Dedifferentiated amniotic fluid mesenchymal stem cell (primary cell): Measurements from ENCODE around the gene MAGI2.

Experiments
- DNase-seq: peaks from one replicate; pipeline ENCODE4 v3.0.0-alpha.2; 2016; ENCODE audit errors: extremely low spot score

Gene MAGI2

GRCh38 chr7:79258826-79259225, 194.6 kb downstream of the MAGI2 start:
- DNase-seq: no peak

DNA sequence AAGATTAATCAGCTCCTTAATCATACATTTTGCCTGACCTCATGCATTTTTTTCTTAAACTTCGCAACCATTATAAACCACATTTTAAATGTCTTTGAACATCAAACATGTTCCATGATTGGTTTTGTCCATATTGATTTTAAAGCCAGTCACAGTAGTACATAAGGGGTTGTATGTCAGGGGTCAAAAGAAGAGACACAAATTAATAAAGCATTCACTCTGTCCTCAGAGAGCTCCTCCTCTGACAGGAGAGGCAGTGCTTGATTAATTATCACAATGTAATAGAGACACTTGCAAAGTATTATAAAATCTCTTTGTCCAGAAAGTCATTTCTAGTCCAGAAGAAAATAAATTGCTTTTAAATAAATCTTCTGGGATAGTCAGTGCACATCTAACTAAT, 195.5 kb downstream of the MAGI2 start:
- no peak for DNase-seq

DNA sequence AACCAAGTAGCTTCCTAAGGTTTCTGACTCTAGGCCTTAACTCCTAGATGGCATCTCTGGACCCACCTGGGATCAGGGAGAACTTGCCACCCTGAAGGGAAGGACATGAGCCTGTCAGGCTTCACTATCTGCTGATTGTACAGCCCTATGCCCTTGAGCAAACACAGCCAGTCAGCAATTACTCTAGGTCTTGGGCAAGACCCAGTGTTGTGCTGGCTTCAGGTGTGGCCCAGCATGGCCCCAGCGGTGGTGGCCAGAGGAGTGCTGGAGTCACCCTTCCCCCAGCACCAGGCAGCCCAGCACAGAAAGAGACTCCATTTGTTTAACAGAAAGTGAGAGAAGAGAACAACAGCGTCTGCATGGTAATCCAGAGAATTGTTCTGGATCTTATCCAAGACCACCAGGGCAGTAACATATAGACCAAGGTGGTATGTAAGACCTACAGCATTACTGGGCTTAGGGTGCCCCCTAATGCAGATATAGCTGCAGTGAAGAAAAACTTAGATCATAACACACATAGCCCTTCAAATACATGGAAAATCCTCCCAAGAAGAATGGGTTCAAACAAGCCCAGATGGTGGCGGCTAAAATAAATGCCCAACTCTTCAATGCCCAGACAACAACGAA, 207.7 kb downstream of the MAGI2 start:
- no peak for DNase-seq

DNA sequence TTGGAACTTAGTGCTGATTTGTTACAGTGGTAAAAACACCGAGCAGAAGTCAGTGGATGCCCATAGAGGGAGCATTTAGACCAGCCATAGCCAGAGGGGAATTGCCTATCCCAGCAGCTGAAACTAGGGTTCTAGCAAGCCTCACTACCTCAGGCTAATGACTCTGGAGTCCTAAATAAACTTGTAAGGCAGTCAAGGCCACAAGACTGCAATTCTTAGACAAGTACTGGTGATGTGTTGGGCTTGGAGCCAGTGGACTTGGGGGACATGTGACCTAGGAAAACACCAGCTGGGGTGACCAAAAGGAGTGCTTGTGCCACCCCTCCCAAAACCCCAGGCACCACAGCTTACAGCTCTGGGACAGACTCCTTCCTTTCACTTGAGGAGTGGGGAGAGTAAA, 209.0 kb downstream of the MAGI2 start:
- DNase-seq: no peak

GRCh38 chr7:79241288-79242060, 212.0 kb downstream of the MAGI2 start:
- peak; percentile 40 for DNase-seq

GRCh38 chr7:79240413-79240812, 213.1 kb downstream of the MAGI2 start:
- DNase-seq: no peak

DNA sequence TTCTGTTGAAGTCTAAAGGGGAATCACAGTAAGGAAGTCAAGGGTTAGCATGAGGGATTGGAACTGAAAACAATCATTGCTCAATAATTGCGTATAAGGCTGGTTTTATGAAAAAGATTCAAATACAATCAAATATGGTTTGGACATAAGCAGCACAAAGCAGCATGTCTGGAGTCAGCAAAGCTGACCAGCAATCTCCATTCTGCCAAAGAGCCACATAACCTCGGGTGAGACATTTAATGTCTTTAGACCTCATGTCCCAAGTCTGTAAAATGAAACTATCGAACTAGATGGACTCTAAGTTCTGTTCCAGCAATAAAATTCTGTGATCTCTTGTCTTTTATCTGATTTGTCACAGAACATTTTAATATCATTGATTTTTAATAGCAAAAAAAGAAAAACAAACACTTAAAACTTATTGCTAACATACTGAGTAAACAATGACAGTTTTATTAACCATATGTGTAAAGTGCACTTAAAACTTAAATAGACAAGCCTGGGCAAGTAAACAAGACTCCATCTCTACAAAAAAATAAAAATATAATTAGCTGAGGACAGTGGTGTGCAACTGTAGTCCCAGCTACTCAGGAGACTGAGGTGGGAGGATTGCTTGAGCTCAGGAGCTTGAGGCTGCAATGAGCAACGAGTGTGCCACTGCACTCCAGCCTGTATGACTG, 217.0 kb downstream of the MAGI2 start:
- DNase-seq: no peak

GRCh38 chr7:79227044-79227443, 226.4 kb downstream of the MAGI2 start:
- DNase-seq: no peak

- no peak for DNase-seq
Measured at GRCh38 chr7:79221211-79221610, 232.3 kb downstream of the MAGI2 start.

- DNase-seq: no peak
Measured at GRCh38 chr7:79217976-79218626, 235.4 kb downstream of the MAGI2 start.

- no peak for DNase-seq
Measured at GRCh38 chr7:79217468-79217867, 236.0 kb downstream of the MAGI2 start.

DNA sequence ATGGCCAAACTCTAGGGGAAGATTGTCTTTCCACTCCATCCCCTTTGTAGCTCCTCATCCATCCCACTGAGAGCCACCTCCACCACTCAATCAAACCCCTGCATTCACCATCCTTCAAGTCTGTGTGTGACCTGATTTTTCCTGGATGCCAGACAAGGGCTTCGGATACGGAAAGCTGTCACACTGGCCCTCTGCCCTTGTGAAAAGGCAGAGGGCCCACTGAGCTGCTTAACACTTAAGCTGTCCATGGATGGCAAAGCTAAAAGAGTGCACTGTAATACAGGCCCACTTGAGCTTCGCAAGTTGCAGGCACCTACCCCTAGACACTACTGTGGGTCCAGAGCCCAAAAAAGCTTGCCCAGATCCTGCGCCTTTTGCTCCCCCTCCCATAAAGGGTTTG, 237.2 kb downstream of the MAGI2 start:
- no peak for DNase-seq

DNA sequence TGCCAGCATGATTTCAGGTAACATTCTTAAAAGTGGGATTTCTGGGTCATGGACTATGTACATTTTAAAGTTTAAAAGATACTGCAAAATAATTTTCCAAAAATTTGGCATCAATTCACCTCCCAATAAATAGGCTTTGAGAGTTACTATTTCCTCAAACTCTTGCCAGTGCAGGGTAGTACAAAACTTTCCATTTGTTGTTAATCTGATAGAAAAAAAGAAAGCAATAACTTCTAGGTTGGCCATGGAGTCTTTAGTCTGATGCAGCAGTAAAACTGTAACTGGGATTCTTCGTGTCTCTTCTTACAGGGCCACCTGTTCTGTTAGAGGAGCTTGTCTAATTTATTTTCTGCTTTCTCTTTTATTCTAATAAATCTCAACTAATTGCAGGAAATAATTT, 241.1 kb downstream of the MAGI2 start:
- DNase-seq: no peak

DNA sequence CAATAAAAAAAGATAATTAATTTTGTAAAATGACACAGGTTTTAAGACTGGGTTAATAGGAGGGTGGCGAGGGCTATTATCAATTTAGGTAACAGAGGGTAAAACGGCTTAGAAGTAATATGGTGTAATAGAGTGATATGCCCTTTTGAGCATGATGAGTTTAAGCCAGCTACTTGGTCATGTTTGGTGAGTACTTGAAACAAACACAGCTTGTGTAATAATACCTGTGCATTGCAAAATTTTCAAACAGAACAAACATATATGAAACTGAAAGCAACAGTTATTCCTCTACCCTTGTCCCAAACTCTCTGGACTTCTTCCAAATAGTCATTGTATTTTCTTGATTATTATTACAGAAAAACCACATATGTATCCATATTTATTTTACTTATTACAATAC, 241.7 kb downstream of the MAGI2 start:
- no peak for DNase-seq

GRCh38 chr7:79199961-79200360, 253.5 kb downstream of the MAGI2 start:
- peak; percentile 29 for DNase-seq

- DNase-seq: no peak
Measured at GRCh38 chr7:79199266-79199665, 254.2 kb downstream of the MAGI2 start.

DNA sequence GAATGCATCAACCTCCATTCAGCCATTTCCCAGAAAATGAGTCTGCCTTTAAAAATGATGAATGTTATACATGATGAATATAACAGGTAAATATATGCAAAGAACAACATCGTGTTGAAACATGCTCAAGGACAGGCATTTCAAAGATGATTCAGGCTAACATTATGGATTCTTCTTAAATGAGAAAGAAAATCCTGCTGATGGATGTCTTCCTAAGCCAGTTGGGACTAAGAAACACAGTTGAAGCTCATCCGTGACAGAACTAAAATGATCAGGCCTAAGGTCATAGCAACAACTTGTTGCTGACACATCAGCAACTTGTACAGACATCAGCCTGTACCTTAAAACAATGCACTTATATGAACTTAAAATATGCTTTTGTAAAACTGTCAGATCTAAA, 267.9 kb downstream of the MAGI2 start:
- no peak for DNase-seq

DNA sequence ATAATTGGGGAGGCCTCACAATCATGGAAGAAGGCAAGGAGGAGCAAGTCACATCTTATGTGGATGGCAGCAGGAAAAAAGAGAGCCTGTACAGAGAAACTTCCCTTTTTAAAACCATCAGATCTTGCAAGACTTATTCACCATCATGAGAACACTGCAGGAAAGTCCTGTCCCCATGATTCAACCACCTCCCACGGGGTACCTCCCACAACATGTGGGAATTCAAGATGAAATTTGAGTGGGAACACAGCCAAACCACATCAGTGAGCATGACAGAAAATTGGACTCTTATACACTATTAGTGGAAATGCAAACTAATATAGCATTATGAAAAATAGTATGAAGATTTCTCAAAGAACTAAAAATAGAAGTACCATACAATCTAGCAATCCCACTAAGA, 271.2 kb downstream of the MAGI2 start:
- DNase-seq: peak; percentile 16

DNA sequence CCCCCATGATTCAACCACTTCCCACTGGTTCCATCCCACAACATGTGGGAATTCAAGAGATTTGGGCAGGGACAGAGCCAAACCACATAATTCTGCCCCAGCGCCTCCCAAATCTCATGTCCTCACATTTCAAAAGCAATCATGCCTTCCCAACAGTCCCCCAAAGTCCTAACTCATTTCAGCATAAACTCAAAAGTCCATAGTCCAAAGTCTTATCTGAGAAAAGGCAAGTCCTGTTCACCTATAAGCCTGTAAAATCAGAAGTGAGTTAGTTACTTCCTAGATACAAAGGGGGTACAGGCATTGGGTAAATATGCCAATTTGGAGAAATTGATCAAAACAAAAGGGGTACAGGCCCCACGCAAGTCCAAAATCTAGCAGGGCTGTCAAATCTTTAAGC, 272.9 kb downstream of the MAGI2 start:
- no peak for DNase-seq

- peak; percentile 61 for DNase-seq
Measured at GRCh38 chr7:79176859-79177477, 276.5 kb downstream of the MAGI2 start.

GRCh38 chr7:79175374-79175773, 278.1 kb downstream of the MAGI2 start:
- DNase-seq: no peak

DNA sequence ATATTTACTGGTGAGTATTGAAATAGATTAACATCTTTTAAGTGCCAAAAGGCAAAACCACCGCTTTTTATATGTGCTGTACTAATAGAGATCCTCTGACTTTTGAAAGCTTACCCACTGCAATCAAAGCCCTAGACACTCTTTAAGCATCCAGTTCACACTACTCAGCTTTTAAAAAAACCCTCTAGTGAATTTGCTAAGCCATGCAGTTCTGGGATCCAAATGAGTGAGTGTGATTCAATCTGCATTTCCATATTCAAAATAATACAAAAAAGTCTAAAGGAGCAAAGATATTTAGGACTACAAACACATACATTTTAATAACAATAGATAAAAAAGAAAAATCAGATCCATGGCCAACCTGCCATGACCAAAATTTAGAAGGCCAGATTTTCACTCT, 288.2 kb downstream of the MAGI2 start:
- no peak for DNase-seq
